A549 (cell line): ENCODE measurements around the gene NPTXR.

ENCODE experiments used
- CBX2 ChIP-seq: fragments of 200-600 bp; sonication (generic); IDR thresholded peaks from 2 replicates; pipeline ENCODE4 v1.6.1; 2016; ENCODE audit warnings: low read depth, mild to moderate bottlenecking, borderline replicate concordance
- CHD4 ChIP-seq: fragments of 200-600 bp; sonication (generic); IDR thresholded peaks from 2 replicates; pipeline ENCODE4 v1.6.1; 2016; ENCODE audit warnings: antibody characterized with exemption, mild to moderate bottlenecking, borderline replicate concordance
- EHMT2 ChIP-seq: fragments of 200-600 bp; sonication (generic); IDR thresholded peaks from 2 replicates; pipeline ENCODE4 v1.6.1; 2016; ENCODE audit warnings: antibody characterized with exemption, low read depth, mild to moderate bottlenecking, moderate library complexity
- EP300 ChIP-seq, 2 experiments: fragments of >200 bp; sonication (Bioruptor Twin); formaldehyde crosslinking; IDR thresholded peaks; 2 replicates in 1 of 2; 3 replicates in 1 of 2; pipeline ENCODE4 v1.6.1; 2016 to 2017
- HMGXB4 ChIP-seq: fragments of 250-450 bp; sonication (Bioruptor Pico); IDR thresholded peaks from 2 replicates; pipeline ENCODE4 v1.5.0; 2021; ENCODE audit warnings: mild to moderate bottlenecking, moderate library complexity, borderline replicate concordance
- MAX ChIP-seq: IDR thresholded peaks from 2 replicates; pipeline ENCODE4 v1.6.1; 2012
- MYC ChIP-seq: IDR thresholded peaks from 2 replicates; pipeline ENCODE4 v1.6.1; 2012; ENCODE audit warnings: mild to moderate bottlenecking, inconsistent platforms, low read length, improper control_type of control experiment, borderline replicate concordance
- NR3C1 ChIP-seq: fragments of >200 bp; sonication (Bioruptor Twin); formaldehyde crosslinking; IDR thresholded peaks from 3 replicates; pipeline ENCODE4 v1.6.1; 2017
- RAD21 ChIP-seq, 2 experiments: fragments of >200 bp in 1 of 2; sonication (Bioruptor Twin) in 1 of 2; formaldehyde crosslinking in 1 of 2; IDR thresholded peaks in 1 of 2; conservative IDR thresholded peaks in 1 of 2; 2 replicates in 1 of 2; 3 replicates in 1 of 2; pipeline ENCODE4 v1.6.1; 2012 to 2018; ENCODE audit warnings: inconsistent platforms in 1 of 2
- REST ChIP-seq: fragments of 200-600 bp; sonication (generic); IDR thresholded peaks from 2 replicates; pipeline ENCODE4 v1.6.1; 2016; ENCODE audit warnings: antibody characterized with exemption, mild to moderate bottlenecking, moderate library complexity
- TF ChIP-seq, protein P1 (sequence below): fragments of >200 bp; sonication (Bioruptor Twin); formaldehyde crosslinking; IDR thresholded peaks from 3 replicates; pipeline ENCODE4 v1.5.1; 2016
- TF ChIP-seq, protein P2 (sequence below): IDR thresholded peaks from 2 replicates; pipeline ENCODE4 v1.6.1; 2012

DNA sequence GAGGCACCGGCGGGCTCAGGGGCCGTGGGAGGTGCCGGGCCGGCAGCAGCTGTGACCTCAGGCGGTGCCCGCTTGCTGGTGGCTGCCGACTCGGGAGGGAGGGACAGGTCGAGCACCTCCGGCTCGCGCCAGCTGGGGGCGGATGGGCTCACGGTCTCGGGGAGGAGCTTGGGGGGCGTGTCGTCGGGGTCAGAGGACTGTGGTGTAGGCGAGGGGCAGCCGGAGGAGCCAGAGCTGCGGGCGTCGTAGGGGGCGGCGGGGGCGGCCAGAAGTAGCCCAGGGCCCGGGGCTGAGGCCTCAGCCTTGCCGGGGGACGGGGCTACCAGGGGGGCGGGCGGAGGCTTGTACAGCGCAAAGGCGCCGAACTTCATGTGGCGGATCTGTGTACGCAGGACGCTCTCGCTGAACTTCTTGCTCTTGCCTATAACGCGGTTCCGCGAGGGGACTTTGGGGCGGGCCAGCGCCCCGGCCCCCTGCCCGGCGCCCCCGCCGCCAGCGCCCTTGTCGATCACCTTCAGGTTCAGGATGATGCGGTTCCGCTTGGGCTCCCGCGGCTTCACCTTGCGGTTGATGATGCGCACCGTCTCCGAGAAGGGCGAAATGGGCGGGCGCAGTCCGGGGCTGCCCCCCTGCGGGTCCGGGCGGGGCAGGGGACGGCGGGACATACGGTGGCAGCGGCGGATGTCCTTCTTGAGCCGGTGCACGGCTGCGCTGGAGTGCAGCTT is 22.7 kb upstream of the NPTXR start:
- TF ChIP-seq, protein P1, sequence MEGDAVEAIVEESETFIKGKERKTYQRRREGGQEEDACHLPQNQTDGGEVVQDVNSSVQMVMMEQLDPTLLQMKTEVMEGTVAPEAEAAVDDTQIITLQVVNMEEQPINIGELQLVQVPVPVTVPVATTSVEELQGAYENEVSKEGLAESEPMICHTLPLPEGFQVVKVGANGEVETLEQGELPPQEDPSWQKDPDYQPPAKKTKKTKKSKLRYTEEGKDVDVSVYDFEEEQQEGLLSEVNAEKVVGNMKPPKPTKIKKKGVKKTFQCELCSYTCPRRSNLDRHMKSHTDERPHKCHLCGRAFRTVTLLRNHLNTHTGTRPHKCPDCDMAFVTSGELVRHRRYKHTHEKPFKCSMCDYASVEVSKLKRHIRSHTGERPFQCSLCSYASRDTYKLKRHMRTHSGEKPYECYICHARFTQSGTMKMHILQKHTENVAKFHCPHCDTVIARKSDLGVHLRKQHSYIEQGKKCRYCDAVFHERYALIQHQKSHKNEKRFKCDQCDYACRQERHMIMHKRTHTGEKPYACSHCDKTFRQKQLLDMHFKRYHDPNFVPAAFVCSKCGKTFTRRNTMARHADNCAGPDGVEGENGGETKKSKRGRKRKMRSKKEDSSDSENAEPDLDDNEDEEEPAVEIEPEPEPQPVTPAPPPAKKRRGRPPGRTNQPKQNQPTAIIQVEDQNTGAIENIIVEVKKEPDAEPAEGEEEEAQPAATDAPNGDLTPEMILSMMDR, result no peak
- TF ChIP-seq RAD21 (conservative IDR thresholded peaks at IDR 0.05 in 1 of 2, IDR thresholded peaks at IDR 0.05 in 1 of 2) (no peak), NR3C1 (no peak), REST (no peak), HMGXB4 (CRISPR knock-in tag) (no peak), MYC (no peak), EHMT2 (no peak), EP300 (IDR thresholded peaks at IDR 0.05) (no peak), CHD4 (no peak), CBX2 (no peak), MAX (no peak)
- TF ChIP-seq, protein P2, sequence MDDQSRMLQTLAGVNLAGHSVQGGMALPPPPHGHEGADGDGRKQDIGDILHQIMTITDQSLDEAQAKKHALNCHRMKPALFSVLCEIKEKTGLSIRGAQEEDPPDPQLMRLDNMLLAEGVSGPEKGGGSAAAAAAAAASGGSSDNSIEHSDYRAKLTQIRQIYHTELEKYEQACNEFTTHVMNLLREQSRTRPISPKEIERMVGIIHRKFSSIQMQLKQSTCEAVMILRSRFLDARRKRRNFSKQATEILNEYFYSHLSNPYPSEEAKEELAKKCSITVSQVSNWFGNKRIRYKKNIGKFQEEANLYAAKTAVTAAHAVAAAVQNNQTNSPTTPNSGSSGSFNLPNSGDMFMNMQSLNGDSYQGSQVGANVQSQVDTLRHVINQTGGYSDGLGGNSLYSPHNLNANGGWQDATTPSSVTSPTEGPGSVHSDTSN, result no peak
